Chondrocyte (in vitro differentiated cells): ENCODE measurements around the gene PLVAP. TPM values are rescaled to one million over a fixed set of nuclear protein-coding genes. Genes with fewer than 3 reads are reported as not detected.

Experiments
- DNase-seq: peaks from one replicate; pipeline ENCODE4 v3.0.0; 2021; ENCODE audit warnings: mixed read lengths, low spot score
- H3K27ac Mint-ChIP-seq: one replicate; pipeline ENCODE4 v1.8.0; 2021; ENCODE audit warnings: mild to moderate bottlenecking, moderate library complexity, mixed read lengths; ENCODE audit not compliant: unreplicated experiment
- H3K27me3 Mint-ChIP-seq: 2 replicates; pipeline ENCODE4 v1.8.0; 2021; ENCODE audit warnings: low read depth, mixed read lengths
- H3K36me3 Mint-ChIP-seq: 2 replicates; pipeline ENCODE4 v1.8.0; 2021; ENCODE audit warnings: low read depth, mixed read lengths
- H3K4me1 Mint-ChIP-seq: 2 replicates; pipeline ENCODE4 v1.8.0; 2021; ENCODE audit warnings: low read depth, mild to moderate bottlenecking, mixed read lengths
- H3K4me3 Mint-ChIP-seq: one replicate; pipeline ENCODE4 v1.8.0; 2021; ENCODE audit warnings: mild to moderate bottlenecking, moderate library complexity, mixed read lengths; ENCODE audit not compliant: unreplicated experiment
- H3K9me3 Mint-ChIP-seq: 2 replicates; pipeline ENCODE4 v1.8.0; 2021; ENCODE audit warnings: low read depth, mixed read lengths
- CTCF ChIP-seq: fragments of 200-600 bp; sonication (generic); IDR thresholded peaks from 2 replicates; pipeline ENCODE4 v1.5.0; 2021; ENCODE audit warnings: antibody characterized with exemption, mild to moderate bottlenecking, moderate library complexity
- total RNA-seq: library from RNA; stranded (reverse); gene quantifications from 3 replicates; pipeline ENCODE4 v1.2.1, GENCODE V29; 2021

Gene PLVAP
- total RNA-seq, 1 donor from 2014 or later = 0.22 TPM

GRCh38 chr19:17334414-17335409, 42.4 kb downstream of the PLVAP start, which contains the start of gene ANO8:
ANO8 (minus strand) TSS chr19:17334855; CDS start chr19:17334670, 185 bp downstream.
- peak; percentile 99 for DNase-seq
- Mint-ChIP-seq H3K27ac (peak within 1 kb of the TSS; percentile 87), H3K9me3 (no peaks in the 10 kb centered on the region), H3K36me3 (peaks cover 8% of the 10 kb centered on the region), H3K27me3 (no peaks in the 10 kb centered on the region), H3K4me1 (peaks cover 29% of the 10 kb centered on the region), H3K4me3 (peak within 1 kb of the TSS; percentile 80)
- peak; percentile 25 for TF ChIP-seq CTCF

GRCh38 chr19:17333611-17334413, 43.3 kb downstream of the PLVAP start:
- no peaks in the 10 kb centered on the region for H3K9me3 Mint-ChIP-seq
- no peaks in the 10 kb centered on the region for H3K27me3 Mint-ChIP-seq
- peak overlapping the region; percentile 36 for H3K27ac Mint-ChIP-seq
- TF ChIP-seq CTCF = no peak
- H3K4me3 Mint-ChIP-seq = peak overlapping the region; percentile 78
- peaks cover 29% of the 10 kb centered on the region for H3K4me1 Mint-ChIP-seq
- H3K36me3 Mint-ChIP-seq = peaks cover 8% of the 10 kb centered on the region
- no peak for DNase-seq

GRCh38 chr19:17332677-17333581, 44.2 kb downstream of the PLVAP start:
- Mint-ChIP-seq H3K9me3 (no peaks in the 10 kb centered on the region), H3K36me3 (peaks cover 8% of the 10 kb centered on the region), H3K27ac (no peak overlapping the region), H3K4me3 (peak overlapping the region; percentile 12), H3K27me3 (no peaks in the 10 kb centered on the region), H3K4me1 (peaks cover 24% of the 10 kb centered on the region)
- no peak for DNase-seq
- TF ChIP-seq CTCF = no peak

- Mint-ChIP-seq H3K4me3 (no peak overlapping the region), H3K36me3 (peaks cover 8% of the 10 kb centered on the region), H3K27ac (no peak overlapping the region), H3K4me1 (peaks cover 19% of the 10 kb centered on the region), H3K27me3 (no peaks in the 10 kb centered on the region), H3K9me3 (no peaks in the 10 kb centered on the region)
- no peak for DNase-seq
- no peak for TF ChIP-seq CTCF
Measured at GRCh38 chr19:17332360-17332676, 44.8 kb downstream of the PLVAP start.
